ENCODE measurements around the gene SLC9A3. TPM values are rescaled to one million over a fixed set of nuclear protein-coding genes. Genes with fewer than 3 reads are reported as not detected.

SLC9A3 gene
- total and polyA plus RNA-seq, 2 of the 13 experiments (the other 11 are each of a cell fraction or from before 2014, with no cell fraction given) = 1.5 to 1.8 TPM

GRCh38 chr5:556909-557441, 32.7 kb upstream of the SLC9A3 start (continued):
- TF ChIP-seq ZNF687 (CRISPR knock-in tag; IDR thresholded peaks at IDR 0.05) = peak; percentile 40; the same call in 1 of the 2 replicates
- TF ChIP-seq ZNF510 (CRISPR knock-in tag; IDR thresholded peaks at IDR 0.05; ENCODE audit: low read depth) = no peak
- TF ChIP-seq ZNF407 (CRISPR knock-in tag; IDR thresholded peaks at IDR 0.05; ENCODE audit: not compliant biosample characterization) = no peak
- TF ChIP-seq BCL6 (CRISPR knock-in tag; IDR thresholded peaks at IDR 0.05) = peak; percentile 55; the same call in 1 of the 2 replicates
- TF ChIP-seq CREBL2 (CRISPR knock-in tag; IDR thresholded peaks at IDR 0.05; ENCODE audit: borderline replicate concordance) = no peak
- TF ChIP-seq CHD4 (IDR thresholded peaks at IDR 0.05; ENCODE audit: borderline replicate concordance, low read length) = no peak

Data from HepG2 (cell line).